Measurements from ENCODE around the gene SESN3.
"Not testable (repeated sequence)": the region's sequence is repeated elsewhere in the genome, so short reads cannot be mapped to it uniquely, and the experiment has no call there.

The SESN3 gene

GRCh38 chr11:95276139-95276538 lies 45.1 kb upstream of the SESN3 start:
- Histone ChIP-seq H3K4me3 (ENCODE audit: low read depth in 1 of 2, low read length in 2 of 2) (no peak overlapping the region), H3K27ac (ENCODE audit: low read length) (no peak overlapping the region), H3K9me3 (ENCODE audit: insufficient read depth, low read length, severe bottlenecking) (no peaks in the 10 kb centered on the region), H3K4me2 (ENCODE audit: insufficient read depth, low read length) (no peak overlapping the region), H2AFZ (ENCODE audit: low read depth, low read length) (no peak overlapping the region), H3K36me3 (ENCODE audit: insufficient read depth, low read length) (no peaks in the 10 kb centered on the region), H3K9ac (ENCODE audit: low read depth, low read length) (no peak overlapping the region), H3K27me3 (ENCODE audit: insufficient read depth, low read length, poor library complexity) (no peaks in the 10 kb centered on the region), H3K4me1 (ENCODE audit: insufficient read depth, low read length) (no peaks in the 10 kb centered on the region), H3K79me2 (ENCODE audit: insufficient read depth, low read length) (no peaks in the 10 kb centered on the region), H4K20me1 (ENCODE audit: insufficient read depth, low read length) (no peaks in the 10 kb centered on the region)
- DNase-seq (no peak), ATAC-seq (ENCODE audit: insufficient read depth, low read depth) (no peak)
- TF ChIP-seq EZH2 (IDR thresholded peaks at IDR 0.05; ENCODE audit: borderline replicate concordance, low read depth, low read length, severe bottlenecking) (no peak), CTCF (IDR thresholded peaks at IDR 0.05; ENCODE audit: borderline replicate concordance, extremely low read depth, low read length, poor library complexity, severe bottlenecking) (no peak)

- H3K36me3 ChIP-seq (ENCODE audit: insufficient read depth, low read length); DNase-seq; H3K4me3 ChIP-seq (ENCODE audit: low read depth in 1 of 2, low read length in 2 of 2); H3K79me2 ChIP-seq (ENCODE audit: insufficient read depth, low read length); H3K9me3 ChIP-seq (ENCODE audit: insufficient read depth, low read length, severe bottlenecking); H3K9ac ChIP-seq (ENCODE audit: low read depth, low read length); H4K20me1 ChIP-seq (ENCODE audit: insufficient read depth, low read length); H3K27me3 ChIP-seq (ENCODE audit: insufficient read depth, low read length, poor library complexity); H3K4me1 ChIP-seq (ENCODE audit: insufficient read depth, low read length); H3K27ac ChIP-seq (ENCODE audit: low read length); ATAC-seq (ENCODE audit: insufficient read depth, low read depth); H3K4me2 ChIP-seq (ENCODE audit: insufficient read depth, low read length); H2AFZ ChIP-seq (ENCODE audit: low read depth, low read length): not testable (repeated sequence)
These were observed 42.6 kb upstream of the SESN3 start for GRCh38 chr11:95273618-95274017.

GRCh38 chr11:95269036-95269819 lies 38.2 kb upstream of the SESN3 start:
- Histone ChIP-seq H3K9ac (ENCODE audit: low read depth, low read length) (no peak overlapping the region), H3K36me3 (ENCODE audit: insufficient read depth, low read length) (no peaks in the 10 kb centered on the region), H4K20me1 (ENCODE audit: insufficient read depth, low read length) (no peaks in the 10 kb centered on the region), H2AFZ (ENCODE audit: low read depth, low read length) (no peak overlapping the region), H3K9me3 (ENCODE audit: insufficient read depth, low read length, severe bottlenecking) (no peaks in the 10 kb centered on the region), H3K27ac (ENCODE audit: low read length) (no peak overlapping the region), H3K79me2 (ENCODE audit: insufficient read depth, low read length) (no peaks in the 10 kb centered on the region), H3K4me2 (ENCODE audit: insufficient read depth, low read length) (no peak overlapping the region), H3K27me3 (ENCODE audit: insufficient read depth, low read length, poor library complexity) (no peaks in the 10 kb centered on the region), H3K4me1 (ENCODE audit: insufficient read depth, low read length) (no peaks in the 10 kb centered on the region), H3K4me3 (ENCODE audit: low read depth in 1 of 2, low read length in 2 of 2) (no peak overlapping the region)
- TF ChIP-seq CTCF (IDR thresholded peaks at IDR 0.05; ENCODE audit: borderline replicate concordance, extremely low read depth, low read length, poor library complexity, severe bottlenecking) (no peak), EZH2 (IDR thresholded peaks at IDR 0.05; ENCODE audit: borderline replicate concordance, low read depth, low read length, severe bottlenecking) (no peak)
- ATAC-seq (ENCODE audit: insufficient read depth, low read depth) (no peak), DNase-seq (no peak)

- TF ChIP-seq EZH2 (IDR thresholded peaks at IDR 0.05; ENCODE audit: borderline replicate concordance, low read depth, low read length, severe bottlenecking) (no peak), CTCF (IDR thresholded peaks at IDR 0.05; ENCODE audit: borderline replicate concordance, extremely low read depth, low read length, poor library complexity, severe bottlenecking) (no peak)
These were observed 37.4 kb upstream of the SESN3 start for GRCh38 chr11:95268391-95268790.

More at GRCh38 chr11:95268391-95268790, 37.4 kb upstream of the SESN3 start:
- H2AFZ ChIP-seq (ENCODE audit: low read depth, low read length): no peak overlapping the region
- no peaks in the 10 kb centered on the region for H3K4me1 ChIP-seq (ENCODE audit: insufficient read depth, low read length)
- H3K36me3 ChIP-seq (ENCODE audit: insufficient read depth, low read length): no peaks in the 10 kb centered on the region
- DNase-seq: no peak
- no peaks in the 10 kb centered on the region for H4K20me1 ChIP-seq (ENCODE audit: insufficient read depth, low read length)
- H3K27me3 ChIP-seq (ENCODE audit: insufficient read depth, low read length, poor library complexity): no peaks in the 10 kb centered on the region
- H3K9ac ChIP-seq (ENCODE audit: low read depth, low read length): no peak overlapping the region
- H3K4me3 ChIP-seq (ENCODE audit: low read depth in 1 of 2, low read length in 2 of 2): no peak overlapping the region
- no peaks in the 10 kb centered on the region for H3K9me3 ChIP-seq (ENCODE audit: insufficient read depth, low read length, severe bottlenecking)
- no peaks in the 10 kb centered on the region for H3K79me2 ChIP-seq (ENCODE audit: insufficient read depth, low read length)
- no peak for ATAC-seq (ENCODE audit: insufficient read depth, low read depth)
- no peak overlapping the region for H3K4me2 ChIP-seq (ENCODE audit: insufficient read depth, low read length)
- H3K27ac ChIP-seq (ENCODE audit: low read length): no peak overlapping the region
